RPMI7951 (cell line): ENCODE results near the gene SLF1. TPM values are rescaled to one million over a fixed set of nuclear protein-coding genes. Genes with fewer than 3 reads are reported as not detected.
A peak's percentile ranks its signal among the peaks of the same experiment; 100 is the strongest.
"Not testable (repeated sequence)": the region's sequence is repeated elsewhere in the genome, so short reads cannot be mapped to it uniquely, and the experiment has no call there.

Source experiments
- DNase-seq: peaks from one replicate; pipeline ENCODE4 v3.0.0-alpha.2; 2012; ENCODE audit warnings: low read depth
- total RNA-seq: library from RNA; depleted of rRNA; stranded (reverse); fragments of >200 nt; shearing (Covaris generic); gene quantifications from 2 replicates; pipeline ENCODE4 v1.2.3, GENCODE V29; 2014; rRNA removed

Gene SLF1
- total RNA-seq: 15.1 and 19.2 TPM in 2 replicates

GRCh38 chr5:94618493-94619328 lies at the start of gene SLF1, which contains the start of gene KIAA0825:
SLF1 (plus strand) TSS chr5:94618669; CDS start chr5:94628811, 10,142 bp downstream.
KIAA0825 (minus strand) TSS chr5:94618604; CDS start chr5:94537126, 81,478 bp downstream.
- DNase-seq: peak; percentile 82

- no peak for DNase-seq
These were observed 47.1 kb upstream of the SLF1 start for GRCh38 chr5:94571415-94571814.

- DNase-seq: not testable (repeated sequence)
These were observed 45.1 kb upstream of the SLF1 start for GRCh38 chr5:94573349-94573748.

- no peak for DNase-seq
These were observed 43.3 kb upstream of the SLF1 start for GRCh38 chr5:94575196-94575595.

- DNase-seq: no peak
These were observed 40.8 kb upstream of the SLF1 start for GRCh38 chr5:94577466-94578245.

GRCh38 chr5:94595281-94595840 lies 23.1 kb upstream of the SLF1 start:
- DNase-seq: no peak

- DNase-seq: peak; percentile 21
These were observed 4.9 kb upstream of the SLF1 start for GRCh38 chr5:94613583-94613982.

GRCh38 chr5:94614156-94614805 lies 4.2 kb upstream of the SLF1 start:
- no peak for DNase-seq

GRCh38 chr5:94615862-94616261 lies 2.6 kb upstream of the SLF1 start:
- no peak for DNase-seq

GRCh38 chr5:94618029-94618492 lies 408 bp upstream of the SLF1 start:
- peak; percentile 73 for DNase-seq

GRCh38 chr5:94620256-94620655 lies 1.8 kb downstream of the SLF1 start:
- DNase-seq: no peak

GRCh38 chr5:94621763-94622162 lies 3.3 kb downstream of the SLF1 start:
- DNase-seq: no peak

GRCh38 chr5:94623011-94623410 lies 4.5 kb downstream of the SLF1 start:
- no peak for DNase-seq

- no peak for DNase-seq
These were observed 5.4 kb downstream of the SLF1 start for GRCh38 chr5:94623877-94624276.

- no peak for DNase-seq
These were observed 8.7 kb downstream of the SLF1 start for GRCh38 chr5:94627191-94627590.

- no peak for DNase-seq
These were observed 13.6 kb downstream of the SLF1 start for GRCh38 chr5:94632024-94632423.

GRCh38 chr5:94640176-94640575 lies 21.7 kb downstream of the SLF1 start:
- no peak for DNase-seq

- DNase-seq: no peak
These were observed 26.6 kb downstream of the SLF1 start for GRCh38 chr5:94645053-94645452.

- no peak for DNase-seq
These were observed 28.3 kb downstream of the SLF1 start for GRCh38 chr5:94646758-94647157.

GRCh38 chr5:94649874-94650273 lies 31.4 kb downstream of the SLF1 start:
- no peak for DNase-seq

- no peak for DNase-seq
These were observed 39.8 kb downstream of the SLF1 start for GRCh38 chr5:94658272-94658671.

- no peak for DNase-seq
These were observed 42.0 kb downstream of the SLF1 start for GRCh38 chr5:94660506-94660905.
